Measurements from ENCODE around the gene SPATA6L. TPM values are rescaled to one million over a fixed set of nuclear protein-coding genes. Genes with fewer than 3 reads are reported as not detected.

Gene SPATA6L
- total RNA-seq, 1 donor from 2014 or later: 0.59 TPM

DNA sequence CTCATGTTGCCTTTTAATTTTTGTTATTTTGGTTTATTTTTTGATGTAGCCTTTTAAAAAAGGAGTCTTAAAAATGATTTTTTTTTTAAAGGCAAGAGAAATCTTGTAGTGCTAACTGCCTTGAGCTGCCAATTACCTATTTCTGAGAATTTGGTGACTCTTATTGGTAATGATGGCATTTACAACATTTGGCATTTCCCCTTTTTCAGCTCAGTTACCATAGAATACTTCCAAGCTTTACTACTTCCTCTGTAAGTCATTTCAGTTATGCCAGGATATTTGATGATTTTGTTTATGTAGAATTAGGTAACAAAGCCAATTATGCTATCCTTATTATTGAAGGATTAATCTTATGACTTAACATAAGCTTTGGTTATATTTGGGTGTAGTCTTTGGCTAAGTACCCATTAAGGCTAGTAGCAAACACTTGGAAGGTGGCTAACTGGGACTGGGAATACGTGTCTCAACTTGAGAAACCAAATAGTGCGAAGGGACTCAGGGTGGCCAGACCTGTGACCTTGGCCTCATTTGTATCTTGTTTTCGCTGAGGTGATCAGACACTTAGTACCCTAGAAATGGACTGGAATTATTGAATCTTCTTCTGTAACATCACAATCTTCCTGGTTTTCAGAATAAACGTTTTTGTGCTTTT lies 40.8 kb upstream of the SPATA6L start:
- no peak overlapping the region for H3K4me3 Mint-ChIP-seq (ENCODE audit: unreplicated experiment)
- no peaks in the 10 kb centered on the region for H3K36me3 Mint-ChIP-seq (ENCODE audit: unreplicated experiment)
- no peaks in the 10 kb centered on the region for H3K4me1 Mint-ChIP-seq (ENCODE audit: low read depth, unreplicated experiment)
- no peaks in the 10 kb centered on the region for H3K27me3 Mint-ChIP-seq (ENCODE audit: unreplicated experiment)
- H3K27ac Mint-ChIP-seq (ENCODE audit: unreplicated experiment): no peak overlapping the region
- no peak for DNase-seq
- TF ChIP-seq, protein P1, sequence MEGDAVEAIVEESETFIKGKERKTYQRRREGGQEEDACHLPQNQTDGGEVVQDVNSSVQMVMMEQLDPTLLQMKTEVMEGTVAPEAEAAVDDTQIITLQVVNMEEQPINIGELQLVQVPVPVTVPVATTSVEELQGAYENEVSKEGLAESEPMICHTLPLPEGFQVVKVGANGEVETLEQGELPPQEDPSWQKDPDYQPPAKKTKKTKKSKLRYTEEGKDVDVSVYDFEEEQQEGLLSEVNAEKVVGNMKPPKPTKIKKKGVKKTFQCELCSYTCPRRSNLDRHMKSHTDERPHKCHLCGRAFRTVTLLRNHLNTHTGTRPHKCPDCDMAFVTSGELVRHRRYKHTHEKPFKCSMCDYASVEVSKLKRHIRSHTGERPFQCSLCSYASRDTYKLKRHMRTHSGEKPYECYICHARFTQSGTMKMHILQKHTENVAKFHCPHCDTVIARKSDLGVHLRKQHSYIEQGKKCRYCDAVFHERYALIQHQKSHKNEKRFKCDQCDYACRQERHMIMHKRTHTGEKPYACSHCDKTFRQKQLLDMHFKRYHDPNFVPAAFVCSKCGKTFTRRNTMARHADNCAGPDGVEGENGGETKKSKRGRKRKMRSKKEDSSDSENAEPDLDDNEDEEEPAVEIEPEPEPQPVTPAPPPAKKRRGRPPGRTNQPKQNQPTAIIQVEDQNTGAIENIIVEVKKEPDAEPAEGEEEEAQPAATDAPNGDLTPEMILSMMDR (IDR thresholded peaks at IDR 0.05; ENCODE audit: partially characterized antibody, unreplicated experiment): no peak
- no peaks in the 10 kb centered on the region for H3K9me3 Mint-ChIP-seq (ENCODE audit: unreplicated experiment)

DNA sequence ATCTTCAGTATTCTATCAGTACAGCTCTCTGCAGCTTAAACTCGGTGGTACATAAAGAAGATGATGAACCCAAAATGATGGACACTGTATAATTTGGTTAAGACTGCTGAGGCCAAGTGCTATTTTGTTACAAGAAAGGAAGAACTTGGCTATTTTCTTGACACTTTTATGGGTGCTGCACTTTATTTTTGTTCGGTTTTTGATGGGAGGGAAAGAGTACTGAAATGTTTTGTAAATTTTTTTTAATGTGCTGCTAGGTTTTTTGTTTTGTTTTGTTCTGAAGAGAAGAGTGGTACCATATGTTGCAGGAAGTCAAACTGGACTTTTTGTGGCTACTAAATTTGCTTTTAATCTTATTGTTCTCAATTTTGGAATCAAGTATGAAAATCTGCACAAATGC lies 39.7 kb upstream of the SPATA6L start:
- Mint-ChIP-seq H3K4me3 (ENCODE audit: unreplicated experiment) (no peak overlapping the region), H3K27me3 (ENCODE audit: unreplicated experiment) (no peaks in the 10 kb centered on the region), H3K27ac (ENCODE audit: unreplicated experiment) (no peak overlapping the region), H3K9me3 (ENCODE audit: unreplicated experiment) (no peaks in the 10 kb centered on the region), H3K36me3 (ENCODE audit: unreplicated experiment) (no peaks in the 10 kb centered on the region), H3K4me1 (ENCODE audit: low read depth, unreplicated experiment) (no peaks in the 10 kb centered on the region)
- no peak for DNase-seq
- TF ChIP-seq, protein P1 (IDR thresholded peaks at IDR 0.05; ENCODE audit: partially characterized antibody, unreplicated experiment): no peak

DNA sequence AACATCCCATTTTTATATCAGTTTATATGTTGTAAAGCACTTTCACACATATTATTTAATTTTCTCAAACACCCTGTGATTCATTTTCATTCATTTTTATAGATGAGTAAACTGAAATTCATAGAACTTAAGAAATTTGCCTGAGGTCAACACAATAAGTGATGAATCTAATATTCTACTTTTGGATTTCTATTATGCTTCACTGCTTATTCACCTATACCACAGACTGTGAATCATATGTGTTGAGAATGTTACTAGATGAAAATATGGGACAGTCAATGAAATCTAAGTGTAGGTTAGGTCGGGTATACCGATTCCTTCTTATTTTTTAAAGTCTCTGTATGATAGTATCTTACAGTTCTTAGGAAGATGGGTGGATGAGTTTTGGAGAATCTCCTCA lies 37.8 kb upstream of the SPATA6L start:
- H3K4me3 Mint-ChIP-seq (ENCODE audit: unreplicated experiment): no peak overlapping the region
- H3K27ac Mint-ChIP-seq (ENCODE audit: unreplicated experiment): no peak overlapping the region
- TF ChIP-seq, protein P1 (IDR thresholded peaks at IDR 0.05; ENCODE audit: partially characterized antibody, unreplicated experiment): no peak
- no peaks in the 10 kb centered on the region for H3K9me3 Mint-ChIP-seq (ENCODE audit: unreplicated experiment)
- no peaks in the 10 kb centered on the region for H3K27me3 Mint-ChIP-seq (ENCODE audit: unreplicated experiment)
- no peaks in the 10 kb centered on the region for H3K36me3 Mint-ChIP-seq (ENCODE audit: unreplicated experiment)
- H3K4me1 Mint-ChIP-seq (ENCODE audit: low read depth, unreplicated experiment): no peaks in the 10 kb centered on the region
- DNase-seq: no peak

DNA sequence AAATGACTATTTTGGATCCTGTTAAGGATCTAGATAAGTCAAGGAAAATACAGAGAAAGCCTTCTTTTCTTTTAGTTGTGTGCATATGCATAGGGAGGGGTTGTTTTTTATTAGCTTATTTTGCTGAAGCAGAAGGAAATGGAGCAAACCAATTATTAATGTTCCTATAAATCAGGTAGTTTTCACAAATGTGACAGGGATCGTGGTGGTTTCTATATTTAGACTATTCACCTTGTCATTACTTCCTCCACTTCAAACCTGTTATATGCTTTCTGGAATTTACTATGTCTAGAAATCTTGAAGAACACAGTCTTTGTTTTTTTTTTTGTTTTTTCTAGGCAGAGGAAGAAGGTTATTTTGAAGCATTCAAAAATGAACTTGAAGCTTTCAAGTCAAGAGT lies 35.2 kb upstream of the SPATA6L start:
- Mint-ChIP-seq H3K36me3 (ENCODE audit: unreplicated experiment) (no peaks in the 10 kb centered on the region), H3K27me3 (ENCODE audit: unreplicated experiment) (no peaks in the 10 kb centered on the region), H3K4me1 (ENCODE audit: low read depth, unreplicated experiment) (no peaks in the 10 kb centered on the region), H3K4me3 (ENCODE audit: unreplicated experiment) (no peak overlapping the region), H3K27ac (ENCODE audit: unreplicated experiment) (no peak overlapping the region), H3K9me3 (ENCODE audit: unreplicated experiment) (no peaks in the 10 kb centered on the region)
- no peak for DNase-seq
- TF ChIP-seq, protein P1 (IDR thresholded peaks at IDR 0.05; ENCODE audit: partially characterized antibody, unreplicated experiment): no peak

DNA sequence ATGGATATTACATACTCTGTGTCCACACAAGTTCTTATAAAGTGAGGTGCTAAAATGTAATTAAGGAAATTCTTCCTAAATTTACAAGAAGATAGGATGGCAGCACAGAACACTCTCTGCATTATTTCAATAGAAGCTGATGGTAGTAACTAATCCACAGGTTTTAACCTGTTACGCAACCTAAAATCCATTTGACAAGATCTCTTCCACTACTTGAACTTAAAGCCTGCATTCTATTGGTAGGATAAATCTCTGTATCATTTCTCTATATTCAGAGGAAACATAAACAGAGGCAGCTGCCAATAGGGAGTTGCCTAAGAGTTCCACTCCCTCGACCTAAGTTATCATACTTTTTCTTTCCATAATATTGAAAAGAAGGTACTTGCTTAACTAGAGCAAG lies 34.7 kb upstream of the SPATA6L start:
- Mint-ChIP-seq H3K4me1 (ENCODE audit: low read depth, unreplicated experiment) (no peaks in the 10 kb centered on the region), H3K4me3 (ENCODE audit: unreplicated experiment) (no peak overlapping the region)

More for the DNA sequence above, 34.7 kb upstream of the SPATA6L start:
- no peak for DNase-seq
- H3K27ac Mint-ChIP-seq (ENCODE audit: unreplicated experiment): no peak overlapping the region
- no peaks in the 10 kb centered on the region for H3K27me3 Mint-ChIP-seq (ENCODE audit: unreplicated experiment)
- no peaks in the 10 kb centered on the region for H3K9me3 Mint-ChIP-seq (ENCODE audit: unreplicated experiment)
- no peaks in the 10 kb centered on the region for H3K36me3 Mint-ChIP-seq (ENCODE audit: unreplicated experiment)
- TF ChIP-seq, protein P1 (IDR thresholded peaks at IDR 0.05; ENCODE audit: partially characterized antibody, unreplicated experiment): no peak
